DND-41 (cell line): Measurements from ENCODE around the gene ZCCHC9.

Experiments used
- CTCF ChIP-seq: IDR thresholded peaks from 2 replicates; pipeline ENCODE4 v1.5.1; 2012; ENCODE audit warnings: borderline replicate concordance, low read length, moderate library complexity, mild to moderate bottlenecking; ENCODE audit not compliant: poor library complexity, severe bottlenecking; ENCODE audit errors: extremely low read depth
- EZH2 ChIP-seq: IDR thresholded peaks from 3 replicates; pipeline ENCODE4 v1.6.1; 2012; ENCODE audit warnings: borderline replicate concordance, low read depth, mild to moderate bottlenecking, moderate library complexity, low read length, inconsistent platforms; ENCODE audit not compliant: severe bottlenecking

GRCh38 chr5:81308836-81309235 lies 7.4 kb downstream of the ZCCHC9 start:
- TF ChIP-seq CTCF = no peak
- TF ChIP-seq EZH2 = no peak
